H9 (cell line): ENCODE data around the gene RIPPLY3. TPM values are rescaled to one million over a fixed set of nuclear protein-coding genes. Genes with fewer than 3 reads are reported as not detected.

Experiments
- DNase-seq: peaks from one replicate; pipeline ENCODE4 v3.0.0-alpha.2; 2017
- H2AFZ ChIP-seq: one replicate; pipeline ENCODE4 v1.6.1; 2013; ENCODE audit warnings: mild to moderate bottlenecking, low read length, control low read depth, moderate library complexity
- H2AK5ac ChIP-seq: 2 replicates; pipeline ENCODE4 v1.6.1; 2013; ENCODE audit warnings: low read length, control low read depth, mixed read lengths; ENCODE audit not compliant: insufficient read length
- H2BK120ac ChIP-seq: one replicate; pipeline ENCODE4 v1.6.1; 2013; ENCODE audit warnings: low read depth, mild to moderate bottlenecking, low read length, control low read depth, inconsistent platforms; ENCODE audit not compliant: poor library complexity, severe bottlenecking
- H2BK12ac ChIP-seq: 2 replicates; pipeline ENCODE4 v1.6.1; 2013; ENCODE audit warnings: low read length, control low read depth, mixed read lengths, low read depth; ENCODE audit not compliant: insufficient read length
- H2BK15ac ChIP-seq: 2 replicates; pipeline ENCODE4 v1.6.1; 2013; ENCODE audit warnings: low read depth, low read length, control low read depth
- H2BK20ac ChIP-seq: one replicate; pipeline ENCODE4 v1.6.1; 2013; ENCODE audit warnings: low read depth, mild to moderate bottlenecking, low read length, control low read depth, inconsistent platforms; ENCODE audit not compliant: poor library complexity, severe bottlenecking
- H2BK5ac ChIP-seq: 2 replicates; pipeline ENCODE4 v1.6.1; 2013; ENCODE audit warnings: low read length, control low read depth, mixed read lengths; ENCODE audit not compliant: insufficient read length
- H3K14ac ChIP-seq: 2 replicates; pipeline ENCODE4 v1.6.1; 2013; ENCODE audit warnings: low read length, control low read depth; ENCODE audit not compliant: insufficient read depth
- H3K18ac ChIP-seq: 2 replicates; pipeline ENCODE4 v1.6.1; 2013; ENCODE audit warnings: low read depth, mild to moderate bottlenecking, mixed read lengths, low read length, control low read depth; ENCODE audit not compliant: insufficient read length
- H3K23ac ChIP-seq: 2 replicates; pipeline ENCODE4 v1.6.1; 2013; ENCODE audit warnings: low read length, control low read depth, mixed read lengths, low read depth; ENCODE audit not compliant: insufficient read length
- H3K23me2 ChIP-seq: 2 replicates; pipeline ENCODE4 v1.6.1; 2013; ENCODE audit warnings: low read depth, mild to moderate bottlenecking, mixed read lengths, low read length, control low read depth; ENCODE audit not compliant: insufficient read length, poor library complexity, severe bottlenecking
- H3K27ac ChIP-seq: 2 replicates; pipeline ENCODE4 v1.5.1; 2013; ENCODE audit warnings: low read length, control low read depth, mixed read lengths, low read depth; ENCODE audit not compliant: insufficient read length
- H3K27me3 ChIP-seq: 2 replicates; pipeline ENCODE4 v1.6.1; 2013; ENCODE audit warnings: low read length, control low read depth, inconsistent platforms; ENCODE audit not compliant: insufficient read depth
- H3K4ac ChIP-seq: 2 replicates; pipeline ENCODE4 v1.6.1; 2013; ENCODE audit warnings: low read depth, mild to moderate bottlenecking, control low read depth, inconsistent platforms, low read length, moderate library complexity
- H3K4me1 ChIP-seq: 2 replicates; pipeline ENCODE4 v1.6.1; 2013; ENCODE audit warnings: low read length, control low read depth, inconsistent platforms; ENCODE audit not compliant: insufficient read depth
- H3K4me2 ChIP-seq: 2 replicates; pipeline ENCODE4 v1.6.1; 2013; ENCODE audit warnings: low read length, control low read depth, mixed read lengths; ENCODE audit not compliant: insufficient read length, insufficient read depth
- H3K56ac ChIP-seq: 2 replicates; pipeline ENCODE4 v1.6.1; 2013; ENCODE audit warnings: low read depth, mild to moderate bottlenecking, mixed read lengths, low read length, control low read depth; ENCODE audit not compliant: insufficient read length
- H3K79me1 ChIP-seq: 2 replicates; pipeline ENCODE4 v1.6.1; 2013; ENCODE audit warnings: low read depth, mild to moderate bottlenecking, moderate library complexity, low read length, control low read depth, inconsistent platforms; ENCODE audit not compliant: insufficient read depth, poor library complexity, severe bottlenecking
- H3K79me2 ChIP-seq: 2 replicates; pipeline ENCODE4 v1.6.1; 2013; ENCODE audit warnings: low read length, control low read depth, inconsistent platforms; ENCODE audit not compliant: insufficient read depth
- H3K9ac ChIP-seq: 2 replicates; pipeline ENCODE4 v1.6.1; 2013; ENCODE audit warnings: low read length, control low read depth, mixed read lengths; ENCODE audit not compliant: insufficient read length; ENCODE audit errors: extremely low read depth
- H3K9me3 ChIP-seq: one replicate; pipeline ENCODE4 v1.6.1; 2013; ENCODE audit warnings: low read depth, low read length, inconsistent platforms; ENCODE audit not compliant: control insufficient read depth
- H3T11ph ChIP-seq: one replicate; pipeline ENCODE4 v1.6.1; 2013; ENCODE audit warnings: mild to moderate bottlenecking, low read length, control low read depth, inconsistent platforms
- H4K20me1 ChIP-seq: one replicate; pipeline ENCODE4 v1.6.1; 2013; ENCODE audit not compliant: control insufficient read depth, insufficient read length, insufficient read depth
- H4K5ac ChIP-seq: 2 replicates; pipeline ENCODE4 v1.6.1; 2013; ENCODE audit warnings: low read depth, mild to moderate bottlenecking, mixed read lengths, low read length, control low read depth; ENCODE audit not compliant: insufficient read length
- H4K8ac ChIP-seq: replicated peaks from 2 replicates; pipeline ENCODE4 v1.6.1; 2013; ENCODE audit warnings: low read length, control low read depth, mixed read lengths, low read depth; ENCODE audit not compliant: insufficient read length
- H4K91ac ChIP-seq: 2 replicates; pipeline ENCODE4 v1.6.1; 2013; ENCODE audit warnings: low read depth, mild to moderate bottlenecking, moderate library complexity, mixed read lengths, low read length, control low read depth; ENCODE audit not compliant: insufficient read length
- H3K27ac Mint-ChIP-seq, 3 experiments: 2 replicates in 2 of 3; 3 replicates in 1 of 3; pipeline ENCODE4 v1.8.0; 2020 to 2021; ENCODE audit warnings: mixed read lengths in 3 of 3, mild to moderate bottlenecking in 1 of 3, moderate library complexity in 1 of 3
- H3K27me3 Mint-ChIP-seq: 2 replicates; pipeline ENCODE4 v1.8.0; 2021; ENCODE audit warnings: low read depth, mild to moderate bottlenecking, moderate library complexity, mixed read lengths
- H3K36me3 Mint-ChIP-seq, 3 experiments: 2 replicates in 2 of 3; 3 replicates in 1 of 3; pipeline ENCODE4 v1.8.0; 2020 to 2021; ENCODE audit warnings: low read depth in 3 of 3, mixed read lengths in 3 of 3; ENCODE audit not compliant: insufficient read depth in 1 of 3
- H3K4me1 Mint-ChIP-seq, 2 experiments: 2 replicates each; pipeline ENCODE4 v1.8.0; 2020; ENCODE audit warnings: mixed read lengths in 2 of 2
- H3K4me3 Mint-ChIP-seq, 2 experiments: 2 replicates in 1 of 2; 3 replicates in 1 of 2; pipeline ENCODE4 v1.8.0; 2020 to 2021; ENCODE audit warnings: mild to moderate bottlenecking in 2 of 2, mixed read lengths in 2 of 2, moderate library complexity in 1 of 2
- H3K9me3 Mint-ChIP-seq, 2 experiments: 2 replicates in 1 of 2; 3 replicates in 1 of 2; pipeline ENCODE4 v1.8.0; 2020; ENCODE audit warnings: mild to moderate bottlenecking in 2 of 2, mixed read lengths in 2 of 2, moderate library complexity in 1 of 2
- WGBS: extraction: QIAGEN DNeasy Blood & Tissue Kit; methylation state at CpG from one replicate; pipeline ENCODE4 v1.1.7; 2013; ENCODE audit warnings: missing lambda C conversion rate, low lambda C conversion rate, mixed read lengths; ENCODE audit not compliant: insufficient read length; ENCODE audit errors: extremely low coverage; 5-methylcytosine and 5-hydroxymethylcytosine counted together
- total RNA-seq: library from RNA; stranded (reverse); gene quantifications from 2 replicates; pipeline ENCODE4 v1.2.1, GENCODE V29; 2021
- TF ChIP-seq, protein P1 (sequence below): fragments of 200-600 bp; sonication (generic); conservative IDR thresholded peaks from 3 replicates; pipeline ENCODE4 v1.8.0; 2021; ENCODE audit warnings: antibody characterized with exemption, mild to moderate bottlenecking

The RIPPLY3 gene
- total RNA-seq, 1 experiment from 2014 or later: 1.9 TPM

- Histone ChIP-seq H2AK5ac (no peak overlapping the region), H3K4ac (no peak overlapping the region), H3K27ac (no peak overlapping the region), H2BK12ac (no peak overlapping the region), H3K14ac (no peak overlapping the region), H3K18ac (no peak overlapping the region), H3K79me1 (no peaks in the 10 kb centered on the region), H4K20me1 (no peaks in the 10 kb centered on the region), H2BK20ac (no peak overlapping the region), H2AFZ (no peak overlapping the region), H2BK120ac (no peak overlapping the region), H3K56ac (no peak overlapping the region), H4K91ac (no peak overlapping the region), H2BK5ac (no peak overlapping the region), H4K5ac (no peak overlapping the region), H3K9ac (no peak overlapping the region), H3K27me3 (peaks cover 2% of the 10 kb centered on the region; the same call in 1 of the 2 replicates), H2BK15ac (no peak overlapping the region), H3K23ac (no peak overlapping the region), H3T11ph (no peak overlapping the region), H3K4me2 (no peak overlapping the region), H3K9me3 (no peaks in the 10 kb centered on the region), H3K23me2 (peaks cover 8% of the 10 kb centered on the region), H3K79me2 (no peaks in the 10 kb centered on the region), H4K8ac (no peak overlapping the region), H3K4me1 (peaks cover 4% of the 10 kb centered on the region; the same call in 1 of the 2 replicates)
- no peaks in the 10 kb centered on the region for H3K36me3 Mint-ChIP-seq
- DNase-seq: peak; percentile 61
- TF ChIP-seq, protein P1, sequence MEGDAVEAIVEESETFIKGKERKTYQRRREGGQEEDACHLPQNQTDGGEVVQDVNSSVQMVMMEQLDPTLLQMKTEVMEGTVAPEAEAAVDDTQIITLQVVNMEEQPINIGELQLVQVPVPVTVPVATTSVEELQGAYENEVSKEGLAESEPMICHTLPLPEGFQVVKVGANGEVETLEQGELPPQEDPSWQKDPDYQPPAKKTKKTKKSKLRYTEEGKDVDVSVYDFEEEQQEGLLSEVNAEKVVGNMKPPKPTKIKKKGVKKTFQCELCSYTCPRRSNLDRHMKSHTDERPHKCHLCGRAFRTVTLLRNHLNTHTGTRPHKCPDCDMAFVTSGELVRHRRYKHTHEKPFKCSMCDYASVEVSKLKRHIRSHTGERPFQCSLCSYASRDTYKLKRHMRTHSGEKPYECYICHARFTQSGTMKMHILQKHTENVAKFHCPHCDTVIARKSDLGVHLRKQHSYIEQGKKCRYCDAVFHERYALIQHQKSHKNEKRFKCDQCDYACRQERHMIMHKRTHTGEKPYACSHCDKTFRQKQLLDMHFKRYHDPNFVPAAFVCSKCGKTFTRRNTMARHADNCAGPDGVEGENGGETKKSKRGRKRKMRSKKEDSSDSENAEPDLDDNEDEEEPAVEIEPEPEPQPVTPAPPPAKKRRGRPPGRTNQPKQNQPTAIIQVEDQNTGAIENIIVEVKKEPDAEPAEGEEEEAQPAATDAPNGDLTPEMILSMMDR: peak; percentile 89
- H3K9me3 Mint-ChIP-seq: no peaks in the 10 kb centered on the region
- H3K4me3 Mint-ChIP-seq: no peak overlapping the region
- peak overlapping the region in 1 of 3 experiments; percentile 38; a peak in 1 of 7 replicates for H3K27ac Mint-ChIP-seq
- no CpG with 5 or more reads among the region's 8 CpGs for WGBS
- H3K27me3 Mint-ChIP-seq: peaks cover 21% of the 10 kb centered on the region
- H3K4me1 Mint-ChIP-seq: peaks cover 19 to 20% of the 10 kb centered on the region in 2 experiments
These were observed 29.4 kb upstream of the RIPPLY3 start for GRCh38 chr21:36976882-36977651.
